ENCODE measurements around the gene CHD6. TPM values are rescaled to one million over a fixed set of nuclear protein-coding genes. Genes with fewer than 3 reads are reported as not detected.

CHD6 gene
- total and polyA plus RNA-seq, 2 of the 13 experiments (the other 11 are each of a cell fraction or from before 2014, with no cell fraction given), result 14.4 to 52.0 TPM

DNA sequence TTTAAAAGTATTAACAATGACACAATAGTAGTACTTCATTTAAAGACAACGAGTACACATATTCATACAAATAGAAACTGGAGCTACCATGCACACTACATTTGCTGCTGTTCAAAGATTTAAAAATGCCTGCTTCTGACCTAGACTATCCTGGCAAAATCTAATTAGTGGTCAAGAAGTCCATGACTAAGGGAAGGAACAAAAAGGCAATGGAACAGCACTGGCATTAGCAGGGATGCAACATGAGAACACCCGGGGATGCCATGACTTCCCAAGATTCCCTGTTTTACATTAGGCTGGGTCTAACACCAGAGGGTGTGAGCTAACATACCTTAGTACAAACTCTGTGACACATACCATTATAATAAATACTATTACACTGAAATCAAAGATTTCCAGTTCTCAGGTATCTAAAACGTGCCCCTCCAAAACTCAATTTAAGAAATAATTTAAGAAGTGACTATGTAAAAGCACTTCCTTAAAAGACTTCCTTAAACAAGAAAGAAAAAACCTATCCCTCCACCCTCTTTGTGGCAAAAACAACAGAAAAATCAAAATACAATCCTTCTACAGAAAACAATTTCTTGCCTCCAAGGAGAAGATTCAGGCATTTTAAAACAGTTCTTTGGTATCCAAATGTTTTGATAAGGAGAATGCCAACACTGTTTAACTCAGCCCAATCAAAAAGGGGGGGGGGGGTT lies 25.5 kb downstream of the CHD6 start (continued):
- TF ChIP-seq CBX2 (IDR thresholded peaks at IDR 0.05; ENCODE audit: low read depth, low read length), result no peak
- TF ChIP-seq CBX2 (CRISPR knock-in tag; IDR thresholded peaks at IDR 0.05; ENCODE audit: low read depth), result no peak
- no peak for TF ChIP-seq SP5 (CRISPR knock-in tag; IDR thresholded peaks at IDR 0.05; ENCODE audit: borderline replicate concordance, low read depth)
- TF ChIP-seq KLF6 (CRISPR knock-in tag; IDR thresholded peaks at IDR 0.05), result no peak
- TF ChIP-seq AHR (CRISPR knock-in tag; IDR thresholded peaks at IDR 0.05), result no peak
- no peak for TF ChIP-seq ZNF549 (CRISPR knock-in tag; IDR thresholded peaks at IDR 0.05)
- TF ChIP-seq, protein P1, sequence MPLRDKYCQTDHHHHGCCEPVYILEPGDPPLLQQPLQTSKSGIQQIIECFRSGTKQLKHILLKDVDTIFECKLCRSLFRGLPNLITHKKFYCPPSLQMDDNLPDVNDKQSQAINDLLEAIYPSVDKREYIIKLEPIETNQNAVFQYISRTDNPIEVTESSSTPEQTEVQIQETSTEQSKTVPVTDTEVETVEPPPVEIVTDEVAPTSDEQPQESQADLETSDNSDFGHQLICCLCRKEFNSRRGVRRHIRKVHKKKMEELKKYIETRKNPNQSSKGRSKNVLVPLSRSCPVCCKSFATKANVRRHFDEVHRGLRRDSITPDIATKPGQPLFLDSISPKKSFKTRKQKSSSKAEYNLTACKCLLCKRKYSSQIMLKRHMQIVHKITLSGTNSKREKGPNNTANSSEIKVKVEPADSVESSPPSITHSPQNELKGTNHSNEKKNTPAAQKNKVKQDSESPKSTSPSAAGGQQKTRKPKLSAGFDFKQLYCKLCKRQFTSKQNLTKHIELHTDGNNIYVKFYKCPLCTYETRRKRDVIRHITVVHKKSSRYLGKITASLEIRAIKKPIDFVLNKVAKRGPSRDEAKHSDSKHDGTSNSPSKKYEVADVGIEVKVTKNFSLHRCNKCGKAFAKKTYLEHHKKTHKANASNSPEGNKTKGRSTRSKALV (CRISPR knock-in tag; IDR thresholded peaks at IDR 0.05), result no peak
- TF ChIP-seq, protein P2, sequence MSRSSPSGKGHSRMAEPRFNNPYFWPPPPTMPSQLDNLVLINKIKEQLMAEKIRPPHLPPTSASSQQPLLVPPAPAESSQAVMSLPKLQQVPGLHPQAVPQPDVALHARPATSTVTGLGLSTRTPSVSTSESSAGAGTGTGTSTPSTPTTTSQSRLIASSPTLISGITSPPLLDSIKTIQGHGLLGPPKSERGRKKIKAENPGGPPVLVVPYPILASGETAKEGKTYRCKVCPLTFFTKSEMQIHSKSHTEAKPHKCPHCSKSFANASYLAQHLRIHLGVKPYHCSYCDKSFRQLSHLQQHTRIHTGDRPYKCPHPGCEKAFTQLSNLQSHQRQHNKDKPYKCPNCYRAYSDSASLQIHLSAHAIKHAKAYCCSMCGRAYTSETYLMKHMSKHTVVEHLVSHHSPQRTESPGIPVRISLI (CRISPR knock-in tag; IDR thresholded peaks at IDR 0.05; ENCODE audit: borderline replicate concordance), result no peak
- no peak for TF ChIP-seq ZNF775 (CRISPR knock-in tag; IDR thresholded peaks at IDR 0.05; ENCODE audit: borderline replicate concordance)
- TF ChIP-seq, protein P3, sequence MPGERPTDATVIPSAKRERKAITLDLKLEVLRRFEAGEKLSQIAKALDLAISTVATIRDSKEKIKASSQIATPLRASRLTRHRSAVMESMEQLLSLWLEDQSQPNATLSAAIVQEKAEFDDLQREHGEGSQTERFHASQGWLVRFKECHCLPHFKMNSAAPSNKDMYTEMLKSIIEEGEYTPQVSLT (CRISPR knock-in tag; IDR thresholded peaks at IDR 0.05; ENCODE audit: borderline replicate concordance, low read depth), result no peak
- TF ChIP-seq, protein P4, sequence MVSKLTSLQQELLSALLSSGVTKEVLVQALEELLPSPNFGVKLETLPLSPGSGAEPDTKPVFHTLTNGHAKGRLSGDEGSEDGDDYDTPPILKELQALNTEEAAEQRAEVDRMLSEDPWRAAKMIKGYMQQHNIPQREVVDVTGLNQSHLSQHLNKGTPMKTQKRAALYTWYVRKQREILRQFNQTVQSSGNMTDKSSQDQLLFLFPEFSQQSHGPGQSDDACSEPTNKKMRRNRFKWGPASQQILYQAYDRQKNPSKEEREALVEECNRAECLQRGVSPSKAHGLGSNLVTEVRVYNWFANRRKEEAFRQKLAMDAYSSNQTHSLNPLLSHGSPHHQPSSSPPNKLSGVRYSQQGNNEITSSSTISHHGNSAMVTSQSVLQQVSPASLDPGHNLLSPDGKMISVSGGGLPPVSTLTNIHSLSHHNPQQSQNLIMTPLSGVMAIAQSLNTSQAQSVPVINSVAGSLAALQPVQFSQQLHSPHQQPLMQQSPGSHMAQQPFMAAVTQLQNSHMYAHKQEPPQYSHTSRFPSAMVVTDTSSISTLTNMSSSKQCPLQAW (CRISPR knock-in tag; IDR thresholded peaks at IDR 0.05), result no peak

Data from HepG2 (cell line).